Activated CD8-positive, alpha-beta T cell treated with anti-CD3 and anti-CD28 coated beads, Interleukin-2, amount 10 ng/mL, durations not matched to agents 7 days and 5 days (primary cell): ENCODE data around the gene UBLCP1. TPM values are rescaled to one million over a fixed set of nuclear protein-coding genes. Genes with fewer than 3 reads are reported as not detected.
"Not testable (repeated sequence)": the region's sequence is repeated elsewhere in the genome, so short reads cannot be mapped to it uniquely, and the experiment has no call there.

Experiments used
- ATAC-seq: fragments of 150-1000 bp; cut with Tn5 transposase; one replicate; pipeline ENCODE4 v1.10.0; 2021; ENCODE audit warnings: moderate library complexity
- CTCF ChIA-PET: fragments of 350-600 bp; sonication (Branson Sonifier 250); formaldehyde crosslinking; loops from one replicate; lab custom pipeline; 2021; ENCODE audit warnings: antibody characterized with exemption; lab: Charles Lee
- POLR2A ChIA-PET: fragments of 350-600 bp; sonication (Branson Sonifier 250); formaldehyde crosslinking; loops from one replicate; lab custom pipeline; 2021; ENCODE audit warnings: antibody characterized with exemption; lab: Charles Lee
- DNase-seq: peaks from one replicate; pipeline ENCODE4 v3.0.0-alpha.2; 2020
- H3K27ac Mint-ChIP-seq: one replicate; pipeline ENCODE4 v1.8.0; 2021; ENCODE audit warnings: mild to moderate bottlenecking, mixed read lengths
- H3K27me3 Mint-ChIP-seq: one replicate; pipeline ENCODE4 v1.8.0; 2021; ENCODE audit warnings: low read depth, mixed read lengths
- H3K36me3 Mint-ChIP-seq: one replicate; pipeline ENCODE4 v1.8.0; 2021; ENCODE audit warnings: low read depth, mixed read lengths
- H3K4me1 Mint-ChIP-seq: one replicate; pipeline ENCODE4 v1.8.0; 2021; ENCODE audit warnings: low read depth, mixed read lengths
- H3K4me3 Mint-ChIP-seq: one replicate; pipeline ENCODE4 v1.8.0; 2021; ENCODE audit warnings: mild to moderate bottlenecking, mixed read lengths
- H3K9me3 Mint-ChIP-seq: one replicate; pipeline ENCODE4 v1.8.0; 2022; ENCODE audit warnings: mixed read lengths; ENCODE audit not compliant: insufficient read depth
- total RNA-seq, 2 experiments: library from RNA; stranded (reverse); gene quantifications; one replicate each; pipeline ENCODE4 v1.2.3, GENCODE V29; 2021

The UBLCP1 gene
- total RNA-seq, 2 experiments from 2014 or later: 27.8 to 28.4 TPM

DNA sequence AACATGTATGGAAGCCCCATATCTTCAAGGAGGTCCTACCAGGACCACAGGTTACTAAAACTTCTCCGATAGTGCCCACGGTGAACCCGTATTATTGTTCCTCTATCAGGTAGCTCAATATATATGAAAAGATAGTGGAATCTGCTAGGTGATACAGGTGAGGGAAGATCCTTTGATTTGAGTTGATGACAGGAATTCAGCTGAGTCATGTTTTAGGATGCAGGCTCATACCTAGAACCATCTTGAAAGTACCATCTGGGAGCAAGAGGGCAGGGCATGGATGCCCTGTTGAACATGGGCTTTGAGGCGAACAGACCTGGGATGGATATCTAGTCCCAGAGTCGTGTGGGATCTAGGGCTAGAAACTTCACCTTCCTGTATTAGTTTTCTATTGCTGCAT lies 31.8 kb downstream of the UBLCP1 start:
- H3K4me3 Mint-ChIP-seq: no peak overlapping the region
- CTCF ChIA-PET: no interaction called here
- DNase-seq (no peak), ATAC-seq (no peak)
- H3K27me3 Mint-ChIP-seq: peaks cover 5% of the 10 kb centered on the region
- peaks cover 8% of the 10 kb centered on the region for H3K9me3 Mint-ChIP-seq
- H3K4me1 Mint-ChIP-seq: peaks cover 3% of the 10 kb centered on the region
- H3K36me3 Mint-ChIP-seq: no peaks in the 10 kb centered on the region
- H3K27ac Mint-ChIP-seq: no peak overlapping the region
- POLR2A ChIA-PET: interaction anchor here (0.6 kb wide), 1 partner anchor 28 kb away, joined by 3 read pairs; no protein-coding TSS in a partner anchor

DNA sequence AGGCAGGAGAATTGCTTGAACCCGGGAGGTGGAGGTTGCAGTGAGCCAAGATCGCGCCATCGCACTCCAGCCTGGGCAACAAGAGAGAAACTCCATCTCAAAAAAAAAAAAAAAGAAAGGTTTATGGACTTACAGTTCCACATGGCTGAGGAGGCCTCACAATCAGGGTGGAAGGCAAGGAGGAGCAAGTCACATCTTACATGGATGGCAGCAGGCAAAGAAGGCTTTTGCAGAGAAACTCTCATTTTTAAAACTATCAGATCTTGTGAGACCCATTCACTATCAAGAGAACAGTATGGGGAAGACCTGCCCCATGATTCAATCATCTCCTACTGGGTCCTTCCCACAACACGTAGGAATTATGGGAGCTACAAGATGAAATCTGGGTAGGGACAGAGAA lies 34.2 kb downstream of the UBLCP1 start:
- H3K4me3 Mint-ChIP-seq, POLR2A ChIA-PET, H3K4me1 Mint-ChIP-seq, H3K27ac Mint-ChIP-seq, ATAC-seq, H3K36me3 Mint-ChIP-seq, DNase-seq: not testable (repeated sequence)
- Mint-ChIP-seq H3K27me3 (peaks cover 12% of the 10 kb centered on the region), H3K9me3 (peaks cover 13% of the 10 kb centered on the region)
- CTCF ChIA-PET: interaction anchor here (1.0 to 1.4 kb wide), 2 partner anchors 10 to 24 kb away, joined by 3 read pairs; no protein-coding TSS in a partner anchor

DNA sequence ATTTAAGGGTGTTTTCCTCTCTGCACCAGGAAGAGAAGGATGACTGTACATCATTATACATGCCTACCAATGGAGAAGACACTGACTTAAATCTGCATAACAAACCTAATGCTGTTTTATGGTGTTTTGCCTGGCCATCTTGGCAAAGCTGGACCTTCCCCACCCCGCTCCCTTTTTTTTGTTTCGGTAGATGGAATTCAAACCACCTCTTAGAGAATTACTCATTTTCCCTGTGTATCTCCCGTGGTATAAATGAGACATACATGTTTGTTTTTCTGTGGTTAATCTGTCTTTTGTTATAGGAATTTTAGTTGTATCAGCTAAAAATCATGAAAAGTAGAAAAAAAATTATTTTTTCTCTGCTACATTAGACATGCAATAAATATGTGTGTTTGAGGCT lies 38.4 kb downstream of the UBLCP1 start:
- peaks cover 4% of the 10 kb centered on the region for H3K36me3 Mint-ChIP-seq
- H3K27ac Mint-ChIP-seq: no peak overlapping the region
- DNase-seq (no peak), ATAC-seq (no peak)
- H3K4me1 Mint-ChIP-seq: no peaks in the 10 kb centered on the region
- no peak overlapping the region for H3K4me3 Mint-ChIP-seq
- H3K27me3 Mint-ChIP-seq: peaks cover 28% of the 10 kb centered on the region
- CTCF ChIA-PET: interaction anchor here (0.8 to 1.0 kb wide), 2 partner anchors 16 to 653 kb away, joined by 3 to 4 read pairs; no protein-coding TSS in a partner anchor
- POLR2A ChIA-PET: no interaction called here
- peaks cover 15% of the 10 kb centered on the region for H3K9me3 Mint-ChIP-seq

DNA sequence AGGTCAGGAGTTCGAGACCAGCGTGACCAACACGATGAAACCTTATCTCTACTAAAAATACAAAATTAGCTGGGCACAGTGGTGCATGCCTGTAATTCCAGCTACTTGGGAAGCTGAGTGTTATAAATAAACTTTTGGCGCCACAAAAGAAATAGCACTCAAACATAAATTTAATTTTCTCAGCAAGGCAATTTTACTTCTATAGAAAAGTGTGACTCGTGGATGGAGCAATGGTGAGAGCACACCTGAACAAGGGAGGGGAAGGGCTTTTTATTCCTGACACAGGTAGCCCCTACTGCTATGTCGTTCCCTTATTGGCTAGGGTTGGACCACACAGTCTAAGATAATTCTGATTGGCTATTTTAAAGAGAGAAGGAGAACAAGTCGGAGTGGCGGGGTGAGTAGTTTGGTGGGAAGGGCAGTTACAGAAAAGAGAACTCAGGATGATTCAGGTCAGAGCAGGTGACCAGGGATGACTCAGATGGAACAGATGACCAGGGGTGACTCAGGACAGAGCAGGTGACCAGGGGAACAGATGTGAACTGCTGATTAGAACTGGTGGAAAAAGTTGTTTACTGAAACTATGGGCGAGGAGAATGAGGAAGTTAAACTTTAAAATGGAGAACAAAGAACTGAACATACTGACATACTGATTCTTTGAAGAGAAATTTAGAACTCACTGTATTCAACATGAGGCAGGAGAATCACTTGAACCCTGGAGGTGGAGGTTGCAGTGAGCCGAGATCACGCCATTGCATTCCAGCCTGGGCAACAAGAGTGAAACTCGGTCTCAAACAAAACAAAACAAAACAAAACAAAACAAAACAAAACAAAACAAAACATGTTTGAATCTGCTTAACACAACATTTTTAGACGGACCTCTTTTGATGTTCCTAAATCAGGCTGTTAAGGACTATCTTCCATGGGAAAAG lies 39.1 kb downstream of the UBLCP1 start:
- H3K27ac Mint-ChIP-seq, CTCF ChIA-PET, H3K4me1 Mint-ChIP-seq, DNase-seq, H3K36me3 Mint-ChIP-seq, ATAC-seq, H3K4me3 Mint-ChIP-seq, POLR2A ChIA-PET: not testable (repeated sequence)
- H3K27me3 Mint-ChIP-seq: peaks cover 31% of the 10 kb centered on the region
- peaks cover 14% of the 10 kb centered on the region for H3K9me3 Mint-ChIP-seq

DNA sequence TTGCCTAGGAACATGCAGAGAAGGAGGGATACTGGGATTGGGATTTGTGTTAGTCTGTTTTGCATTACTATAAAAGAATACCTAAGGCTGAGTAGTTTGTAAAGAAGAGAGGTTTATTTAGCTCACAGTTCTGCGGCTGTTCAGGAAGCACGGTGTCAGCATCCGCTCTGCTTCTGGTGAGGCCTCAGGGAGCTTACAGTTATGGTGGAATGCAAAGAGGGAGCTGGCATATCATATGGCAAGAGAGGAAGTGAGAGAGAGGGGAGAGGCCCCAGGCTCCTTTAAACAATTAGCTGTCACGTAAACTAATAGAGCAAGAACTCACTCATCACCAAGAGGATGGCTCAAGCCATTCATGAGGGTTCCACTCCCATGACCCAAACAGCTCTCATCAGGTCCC lies 40.2 kb downstream of the UBLCP1 start:
- Mint-ChIP-seq H3K4me3 (no peak overlapping the region), H3K27ac (no peak overlapping the region), H3K9me3 (peaks cover 14% of the 10 kb centered on the region), H3K27me3 (peaks cover 37% of the 10 kb centered on the region), H3K36me3 (peaks cover 4% of the 10 kb centered on the region), H3K4me1 (no peaks in the 10 kb centered on the region)
- DNase-seq (no peak), ATAC-seq (no peak)
- POLR2A ChIA-PET: no interaction called here
- CTCF ChIA-PET: interaction anchor here (1.2 to 1.3 kb wide), 2 partner anchors 13 to 17 kb away, joined by 3 to 5 read pairs; no protein-coding TSS in a partner anchor

DNA sequence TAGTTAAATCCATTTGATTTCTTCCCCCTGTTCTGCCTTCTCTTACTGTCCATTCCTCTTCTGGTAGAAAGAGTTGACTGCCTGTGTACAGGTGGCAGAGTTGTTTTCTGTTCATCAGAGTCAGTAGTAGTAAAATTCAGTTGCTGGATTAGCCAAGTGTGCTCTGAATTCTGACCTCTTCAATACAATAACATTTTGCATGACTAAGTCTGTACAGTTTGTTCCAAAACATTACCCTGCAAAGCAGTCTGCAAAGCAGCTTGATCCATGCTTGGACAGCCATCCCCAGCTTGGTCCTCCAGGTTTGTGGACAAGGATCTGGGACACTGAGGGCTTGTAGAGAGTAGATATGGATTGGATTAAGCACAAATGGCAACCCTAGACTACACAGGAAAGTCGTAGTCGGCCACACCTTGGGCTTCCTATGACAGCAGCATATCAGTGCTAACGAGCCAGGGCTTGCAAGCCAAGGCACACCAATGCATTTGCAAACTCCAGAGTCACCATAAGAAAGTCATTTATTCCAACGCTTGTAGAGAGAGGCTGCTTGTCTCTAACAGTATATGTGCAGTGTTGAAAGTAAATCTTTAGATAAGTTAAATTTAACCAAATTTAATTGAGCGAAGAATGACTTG lies 42.0 kb downstream of the UBLCP1 start:
- CTCF ChIA-PET: no interaction called here
- peaks cover 44% of the 10 kb centered on the region for H3K27me3 Mint-ChIP-seq

DNA sequence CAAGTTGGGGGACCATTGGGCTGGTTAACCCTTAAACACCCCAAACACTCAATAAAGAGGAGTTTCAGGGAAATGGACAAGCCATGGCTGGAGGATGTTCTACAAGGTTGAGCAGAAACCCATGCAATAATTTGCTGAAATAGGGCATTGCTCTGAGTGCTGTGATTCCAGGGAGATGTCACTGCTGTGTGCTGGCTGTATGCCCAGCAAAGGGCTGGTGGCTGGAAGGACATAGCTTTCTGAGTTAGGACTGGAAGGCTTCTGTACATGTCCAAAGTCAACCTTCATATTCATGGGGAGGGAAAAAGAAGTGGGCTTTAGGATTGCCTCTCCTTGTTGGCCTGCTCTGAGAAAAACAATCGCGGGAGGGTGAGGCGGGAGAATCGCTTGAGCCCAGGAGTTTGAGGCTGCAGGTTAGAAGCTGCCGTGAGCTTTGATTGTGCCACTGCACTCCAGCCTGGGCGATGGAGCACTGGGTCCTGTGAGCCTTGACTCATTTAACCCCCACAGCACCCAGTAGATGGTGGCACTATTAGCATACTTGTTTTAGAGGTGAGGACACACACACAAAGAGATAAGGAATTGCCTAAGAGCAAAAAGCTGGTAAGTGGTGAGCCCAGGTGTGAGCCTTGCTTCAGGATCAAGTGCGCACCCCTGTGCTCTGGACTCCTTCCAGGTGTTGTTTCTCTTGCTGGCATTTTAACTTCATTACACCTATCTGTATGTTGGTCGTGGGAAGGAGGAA lies 46.8 kb downstream of the UBLCP1 start:
- peaks cover 13% of the 10 kb centered on the region for H3K4me1 Mint-ChIP-seq
- ATAC-seq (peak; percentile 8), DNase-seq (no peak)
- CTCF ChIA-PET: interaction anchor here (1.1 to 2.6 kb wide), 6 partner anchors 22 to 678 kb away, joined by 3 to 11 read pairs (median 4); no protein-coding TSS in a partner anchor
- POLR2A ChIA-PET: no interaction called here
- no peaks in the 10 kb centered on the region for H3K9me3 Mint-ChIP-seq
- no peaks in the 10 kb centered on the region for H3K36me3 Mint-ChIP-seq
- H3K27ac Mint-ChIP-seq: no peak overlapping the region
- no peak overlapping the region for H3K4me3 Mint-ChIP-seq
- H3K27me3 Mint-ChIP-seq: peaks cover 45% of the 10 kb centered on the region

More for the DNA sequence above, 42.0 kb downstream of the UBLCP1 start:
- POLR2A ChIA-PET: no interaction called here
- peaks cover 5% of the 10 kb centered on the region for H3K4me1 Mint-ChIP-seq
- ATAC-seq (no peak), DNase-seq (no peak)
- H3K9me3 Mint-ChIP-seq: peaks cover 10% of the 10 kb centered on the region
- peaks cover 4% of the 10 kb centered on the region for H3K36me3 Mint-ChIP-seq
- H3K4me3 Mint-ChIP-seq: no peak overlapping the region
- H3K27ac Mint-ChIP-seq: no peak overlapping the region

DNA sequence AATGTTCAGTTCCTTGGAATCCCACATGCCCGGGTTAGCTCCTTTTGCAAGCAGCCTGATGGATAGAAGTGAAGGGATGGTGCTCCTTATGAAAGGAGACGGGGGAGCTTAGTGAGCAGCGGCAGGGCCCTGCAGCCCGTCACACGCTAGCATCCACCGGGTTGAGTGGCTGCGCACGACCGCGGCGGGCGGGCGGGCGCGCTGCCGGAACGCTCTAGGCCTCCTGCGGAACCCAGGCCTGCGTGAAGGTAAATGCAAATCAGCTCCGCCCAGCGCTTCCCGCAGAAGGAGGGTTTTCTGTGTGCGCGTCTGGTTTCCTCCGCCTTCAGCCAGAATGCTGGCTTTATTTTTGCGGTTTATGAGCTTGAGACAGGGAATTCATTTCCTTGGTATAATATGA lies 47.4 kb downstream of the UBLCP1 start:
- Mint-ChIP-seq H3K27ac (no peak overlapping the region), H3K4me1 (peaks cover 13% of the 10 kb centered on the region), H3K4me3 (peak overlapping the region; percentile 41), H3K36me3 (no peaks in the 10 kb centered on the region), H3K27me3 (peaks cover 44% of the 10 kb centered on the region), H3K9me3 (no peaks in the 10 kb centered on the region)
- CTCF ChIA-PET: interaction anchor here (1.0 to 2.6 kb wide), 8 partner anchors 13 to 677 kb away, joined by 3 to 11 read pairs (median 4); no protein-coding TSS in a partner anchor
- DNase-seq: peak; percentile 49
- peak; percentile 94 for ATAC-seq
- POLR2A ChIA-PET: no interaction called here

DNA sequence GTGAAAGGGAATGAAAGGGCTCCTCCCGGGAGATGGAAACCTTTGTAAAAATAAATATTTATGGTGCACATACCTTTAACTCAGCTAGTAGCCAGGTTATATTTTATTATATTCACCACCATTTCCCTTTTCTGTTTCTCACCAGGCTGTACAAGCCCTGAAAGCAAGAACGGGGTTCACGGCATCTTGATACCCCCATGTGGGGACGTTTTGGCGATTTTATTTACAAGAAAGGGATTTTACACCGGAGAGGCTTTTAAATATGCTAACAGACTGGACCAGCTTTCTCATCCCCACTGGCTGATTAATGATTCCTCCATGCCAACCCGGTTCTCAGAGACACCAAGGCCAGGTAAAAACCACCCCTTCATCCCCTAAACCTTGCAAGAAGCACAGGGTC lies 48.0 kb downstream of the UBLCP1 start:
- Mint-ChIP-seq H3K27me3 (peaks cover 42% of the 10 kb centered on the region), H3K9me3 (no peaks in the 10 kb centered on the region), H3K27ac (no peak overlapping the region), H3K36me3 (no peaks in the 10 kb centered on the region), H3K4me1 (peaks cover 13% of the 10 kb centered on the region), H3K4me3 (no peak overlapping the region)
- no peak for ATAC-seq
- no peak for DNase-seq
- CTCF ChIA-PET: interaction anchor here (1.0 to 2.6 kb wide), 7 partner anchors 13 to 193 kb away, joined by 3 to 11 read pairs (median 4); no protein-coding TSS in a partner anchor
- POLR2A ChIA-PET: no interaction called here

DNA sequence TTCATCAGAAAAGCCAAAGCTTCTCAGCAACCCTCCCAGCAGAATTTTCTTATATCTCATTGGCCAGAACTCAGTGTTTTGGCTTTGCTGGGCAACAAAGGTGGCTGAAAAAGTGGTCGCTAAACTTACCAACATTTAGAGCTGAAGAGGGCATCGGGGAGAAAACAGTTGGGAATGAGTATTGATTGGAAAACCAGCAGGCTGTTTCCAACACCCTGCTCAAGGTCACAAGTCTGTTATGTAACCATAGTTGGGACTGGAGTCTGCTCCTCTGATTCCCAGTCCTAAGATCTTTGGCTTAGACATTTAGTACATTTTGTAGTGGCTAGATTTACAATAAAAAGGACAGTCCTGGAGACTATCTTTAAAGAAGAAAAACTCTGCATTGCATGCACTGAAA lies 50.1 kb downstream of the UBLCP1 start:
- Mint-ChIP-seq H3K9me3 (no peaks in the 10 kb centered on the region), H3K27ac (no peak overlapping the region), H3K4me3 (no peak overlapping the region), H3K27me3 (peaks cover 34% of the 10 kb centered on the region), H3K36me3 (no peaks in the 10 kb centered on the region), H3K4me1 (peaks cover 13% of the 10 kb centered on the region)
- DNase-seq (no peak), ATAC-seq (no peak)
- ChIA-PET POLR2A (no interaction called here), CTCF (interaction anchor here (1.1 to 1.2 kb wide), 3 partner anchors 19 to 156 kb away, joined by 3 to 5 read pairs (median 5); no protein-coding TSS in a partner anchor)
